Cerebellar cortex (tissue), 1 donor: Measurements from ENCODE around the gene GTF3C4.
"Not testable (repeated sequence)": the region's sequence is repeated elsewhere in the genome, so short reads cannot be mapped to it uniquely, and the experiment has no call there.

Experiments
- DNase-seq: peaks from one replicate; pipeline ENCODE4 v3.0.0-alpha.2; 2015; ENCODE audit warnings: low spot score

Gene GTF3C4

GRCh38 chr9:132702254-132702653 is 32.0 kb downstream of the GTF3C4 start:
- no peak for DNase-seq

GRCh38 chr9:132703336-132703735 is 33.1 kb downstream of the GTF3C4 start:
- DNase-seq: no peak

GRCh38 chr9:132708239-132708638 is 38.0 kb downstream of the GTF3C4 start:
- DNase-seq: no peak

GRCh38 chr9:132708769-132709430 is 38.6 kb downstream of the GTF3C4 start:
- DNase-seq: no peak

GRCh38 chr9:132710333-132710732 is 40.1 kb downstream of the GTF3C4 start:
- DNase-seq: no peak

GRCh38 chr9:132711152-132711551 is 40.9 kb downstream of the GTF3C4 start:
- not testable (repeated sequence) for DNase-seq

- no peak for DNase-seq
Observed at GRCh38 chr9:132711846-132712245, 41.6 kb downstream of the GTF3C4 start.

GRCh38 chr9:132712753-132713152 is 42.5 kb downstream of the GTF3C4 start:
- DNase-seq: no peak

- no peak for DNase-seq
Observed at GRCh38 chr9:132716007-132716406, 45.7 kb downstream of the GTF3C4 start.

- DNase-seq: no peak
Observed at GRCh38 chr9:132717326-132717945, 47.2 kb downstream of the GTF3C4 start.

- not testable (repeated sequence) for DNase-seq
Observed at GRCh38 chr9:132718381-132718928, 48.2 kb downstream of the GTF3C4 start.

GRCh38 chr9:132721661-132722060 is 51.4 kb downstream of the GTF3C4 start:
- DNase-seq: no peak

GRCh38 chr9:132722564-132723065 is 52.4 kb downstream of the GTF3C4 start:
- DNase-seq: no peak

GRCh38 chr9:132723809-132724208 is 53.5 kb downstream of the GTF3C4 start:
- no peak for DNase-seq

GRCh38 chr9:132725306-132725705 is 55.0 kb downstream of the GTF3C4 start:
- DNase-seq: no peak

GRCh38 chr9:132726576-132727130 is 56.4 kb downstream of the GTF3C4 start:
- DNase-seq: no peak

GRCh38 chr9:132728071-132728470 is 57.8 kb downstream of the GTF3C4 start:
- no peak for DNase-seq

- no peak for DNase-seq
Observed at GRCh38 chr9:132728497-132728896, 58.2 kb downstream of the GTF3C4 start.

GRCh38 chr9:132729235-132729890 is 59.1 kb downstream of the GTF3C4 start:
- peak; percentile 68 for DNase-seq

- no peak for DNase-seq
Observed at GRCh38 chr9:132730054-132731033, 60.1 kb downstream of the GTF3C4 start.

GRCh38 chr9:132731230-132731629 is 61.0 kb downstream of the GTF3C4 start:
- DNase-seq: no peak
